Loucy (cell line): ENCODE measurements around the gene UNC45A.

Experiments used
- H2AFZ ChIP-seq: fragments of 200-600 bp; sonication (generic); 2 replicates; pipeline ENCODE4 v1.6.0; 2016; ENCODE audit warnings: antibody characterized with exemption, mild to moderate bottlenecking, low read length, moderate library complexity
- H3F3A ChIP-seq: fragments of 200-600 bp; 2 replicates; pipeline ENCODE4 v1.6.0; 2016; ENCODE audit warnings: antibody characterized with exemption, low read depth, mild to moderate bottlenecking
- H3K27me3 ChIP-seq: fragments of 200-600 bp; sonication (generic); 2 replicates; pipeline ENCODE4 v1.6.1; 2014; ENCODE audit warnings: low read length, mild to moderate bottlenecking; ENCODE audit not compliant: insufficient read depth, poor library complexity, severe bottlenecking
- H3K36me3 ChIP-seq: fragments of 200-600 bp; sonication (generic); 2 replicates; pipeline ENCODE4 v1.6.1; 2016; ENCODE audit warnings: low read length; ENCODE audit not compliant: insufficient read depth
- H3K4me1 ChIP-seq: fragments of 200-600 bp; sonication (generic); 2 replicates; pipeline ENCODE4 v1.5.1; 2014; ENCODE audit warnings: low read length, mild to moderate bottlenecking; ENCODE audit not compliant: insufficient read depth, poor library complexity, severe bottlenecking
- H3K4me2 ChIP-seq: fragments of 200-600 bp; sonication (generic); 2 replicates; pipeline ENCODE4 v1.6.0; 2014; ENCODE audit warnings: antibody characterized with exemption, low read length, low read depth, mild to moderate bottlenecking; ENCODE audit not compliant: poor library complexity, severe bottlenecking
- H3K4me3 ChIP-seq: fragments of 200-600 bp; sonication (generic); 2 replicates; pipeline ENCODE4 v1.5.1; 2014; ENCODE audit warnings: low read length, mild to moderate bottlenecking, mixed read lengths; ENCODE audit not compliant: poor library complexity, severe bottlenecking
- H3K79me2 ChIP-seq: fragments of 200-600 bp; sonication (generic); 2 replicates; pipeline ENCODE4 v1.6.1; 2014; ENCODE audit warnings: low read length; ENCODE audit not compliant: insufficient read depth
- H3K9ac ChIP-seq: fragments of 200-600 bp; sonication (generic); 2 replicates; pipeline ENCODE4 v1.6.0; 2014; ENCODE audit warnings: mild to moderate bottlenecking, low read depth, low read length, moderate library complexity; ENCODE audit not compliant: poor library complexity, severe bottlenecking
- H3K9me2 ChIP-seq: fragments of 200-600 bp; sonication (generic); replicated peaks from 2 replicates; pipeline ENCODE4 v1.6.1; 2016; ENCODE audit warnings: low read depth, low read length, mixed read lengths
- H3K9me3 ChIP-seq: fragments of 200-600 bp; sonication (generic); 2 replicates; pipeline ENCODE4 v1.6.1; 2014; ENCODE audit warnings: mild to moderate bottlenecking, antibody characterized with exemption, low read length, low read depth; ENCODE audit not compliant: insufficient read depth
- H4K20me1 ChIP-seq: fragments of 200-600 bp; sonication (generic); 2 replicates; pipeline ENCODE4 v1.6.0; 2014; ENCODE audit warnings: antibody characterized with exemption, low read length, mild to moderate bottlenecking; ENCODE audit not compliant: insufficient read depth, poor library complexity, severe bottlenecking
- EZH2phosphoT487 ChIP-seq: fragments of 200-600 bp; IDR thresholded peaks from 2 replicates; pipeline ENCODE4 v1.6.1; 2018; ENCODE audit warnings: antibody characterized with exemption, mild to moderate bottlenecking, moderate library complexity, borderline replicate concordance
- TF ChIP-seq, protein P1 (sequence below): fragments of 200-600 bp; sonication (generic); conservative IDR thresholded peaks from 2 replicates; pipeline ENCODE4 v1.5.1; 2014; ENCODE audit warnings: mild to moderate bottlenecking, antibody characterized with exemption, low read length

The UNC45A gene

GRCh38 chr15:90956274-90957030 is 21.4 kb downstream of the UNC45A start:
- Histone ChIP-seq H3K4me3 (peak overlapping the region; percentile 95), H2AFZ (no peak overlapping the region), H3K27me3 (no peaks in the 10 kb centered on the region), H3K4me1 (peaks cover 14% of the 10 kb centered on the region), H4K20me1 (peaks cover 8% of the 10 kb centered on the region), H3K9ac (peak overlapping the region; percentile 99), H3K4me2 (peak overlapping the region; percentile 99), H3K79me2 (peaks cover 39% of the 10 kb centered on the region), H3K36me3 (peaks cover 40% of the 10 kb centered on the region; the same call in 1 of the 2 replicates), H3F3A (no peaks in the 10 kb centered on the region), H3K9me2 (no peaks in the 10 kb centered on the region), H3K9me3 (no peaks in the 10 kb centered on the region)
- TF ChIP-seq EZH2phosphoT487 = no peak
- TF ChIP-seq, protein P1, sequence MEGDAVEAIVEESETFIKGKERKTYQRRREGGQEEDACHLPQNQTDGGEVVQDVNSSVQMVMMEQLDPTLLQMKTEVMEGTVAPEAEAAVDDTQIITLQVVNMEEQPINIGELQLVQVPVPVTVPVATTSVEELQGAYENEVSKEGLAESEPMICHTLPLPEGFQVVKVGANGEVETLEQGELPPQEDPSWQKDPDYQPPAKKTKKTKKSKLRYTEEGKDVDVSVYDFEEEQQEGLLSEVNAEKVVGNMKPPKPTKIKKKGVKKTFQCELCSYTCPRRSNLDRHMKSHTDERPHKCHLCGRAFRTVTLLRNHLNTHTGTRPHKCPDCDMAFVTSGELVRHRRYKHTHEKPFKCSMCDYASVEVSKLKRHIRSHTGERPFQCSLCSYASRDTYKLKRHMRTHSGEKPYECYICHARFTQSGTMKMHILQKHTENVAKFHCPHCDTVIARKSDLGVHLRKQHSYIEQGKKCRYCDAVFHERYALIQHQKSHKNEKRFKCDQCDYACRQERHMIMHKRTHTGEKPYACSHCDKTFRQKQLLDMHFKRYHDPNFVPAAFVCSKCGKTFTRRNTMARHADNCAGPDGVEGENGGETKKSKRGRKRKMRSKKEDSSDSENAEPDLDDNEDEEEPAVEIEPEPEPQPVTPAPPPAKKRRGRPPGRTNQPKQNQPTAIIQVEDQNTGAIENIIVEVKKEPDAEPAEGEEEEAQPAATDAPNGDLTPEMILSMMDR = 0 out of 2 replicates have a peak, but pooled peaks have one; percentile 11

GRCh38 chr15:90957031-90957790 is 22.1 kb downstream of the UNC45A start:
- H3K27me3 ChIP-seq = no peaks in the 10 kb centered on the region
- TF ChIP-seq, protein P1 = no peak
- no peak for TF ChIP-seq EZH2phosphoT487
- no peaks in the 10 kb centered on the region for H3F3A ChIP-seq
- H3K4me1 ChIP-seq = peaks cover 14% of the 10 kb centered on the region
- no peaks in the 10 kb centered on the region for H3K9me2 ChIP-seq
- no peaks in the 10 kb centered on the region for H3K9me3 ChIP-seq
- no peak overlapping the region for H2AFZ ChIP-seq
- peaks cover 39% of the 10 kb centered on the region for H3K79me2 ChIP-seq
- H3K4me3 ChIP-seq = peak overlapping the region; percentile 95
- peaks cover 8% of the 10 kb centered on the region for H4K20me1 ChIP-seq
- no peak overlapping the region for H3K9ac ChIP-seq
- H3K36me3 ChIP-seq = peaks cover 40% of the 10 kb centered on the region; the same call in 1 of the 2 replicates
- H3K4me2 ChIP-seq = peak overlapping the region; percentile 99

GRCh38 chr15:90957791-90958190 is 22.7 kb downstream of the UNC45A start:
- Histone ChIP-seq H4K20me1 (peaks cover 8% of the 10 kb centered on the region), H3K4me3 (no peak overlapping the region), H3K9ac (no peak overlapping the region), H3K4me1 (peaks cover 14% of the 10 kb centered on the region), H3K9me3 (no peaks in the 10 kb centered on the region), H3K36me3 (peaks cover 36% of the 10 kb centered on the region; the same call in 1 of the 2 replicates), H2AFZ (no peak overlapping the region), H3F3A (no peaks in the 10 kb centered on the region), H3K9me2 (no peaks in the 10 kb centered on the region), H3K27me3 (no peaks in the 10 kb centered on the region), H3K4me2 (peak overlapping the region; percentile 99), H3K79me2 (peaks cover 39% of the 10 kb centered on the region)
- TF ChIP-seq, protein P1 = no peak
- no peak for TF ChIP-seq EZH2phosphoT487
